Keratinocyte (primary cell): ENCODE results near the gene CNNM4. TPM values are rescaled to one million over a fixed set of nuclear protein-coding genes. Genes with fewer than 3 reads are reported as not detected.

Experiments
- DNase-seq: peaks from one replicate; pipeline ENCODE4 v3.0.0-alpha.2; 2011; ENCODE audit warnings: low read depth, missing footprints, low spot score
- FAIRE-seq: peaks from 2 replicates; lab custom pipeline; 2011; peaks lifted over from hg19 to GRCh38; lab: Jason Lieb, UNC
- H2AFZ ChIP-seq: 2 replicates; pipeline ENCODE4 v1.6.0; 2012; ENCODE audit warnings: low read length, control low read depth, inconsistent platforms; ENCODE audit not compliant: control insufficient read depth
- H3K27ac ChIP-seq: 2 replicates; pipeline ENCODE4 v1.5.1; 2011; ENCODE audit warnings: low read length; ENCODE audit not compliant: control insufficient read depth, insufficient read depth
- H3K27me3 ChIP-seq: 3 replicates; pipeline ENCODE4 v1.6.0; 2011; ENCODE audit warnings: low read length; ENCODE audit not compliant: control insufficient read depth, insufficient read depth; ENCODE audit errors: extremely low read depth
- H3K36me3 ChIP-seq, 2 experiments: 2 replicates in 1 of 2; 3 replicates in 1 of 2; pipeline ENCODE4 v1.5.1; 2011; ENCODE audit warnings: low read length in 2 of 2, mild to moderate bottlenecking in 1 of 2; ENCODE audit not compliant: control insufficient read depth in 2 of 2, insufficient read depth in 2 of 2; ENCODE audit errors: extremely low read depth in 1 of 2
- H3K4me1 ChIP-seq: 3 replicates; pipeline ENCODE4 v1.5.1; 2011; ENCODE audit warnings: low read length; ENCODE audit not compliant: control insufficient read depth, insufficient read depth; ENCODE audit errors: extremely low read depth
- H3K4me2 ChIP-seq: 3 replicates; pipeline ENCODE4 v1.6.0; 2011; ENCODE audit warnings: low read depth, low read length; ENCODE audit not compliant: control insufficient read depth, insufficient read depth; ENCODE audit errors: extremely low read depth
- H3K4me3 ChIP-seq, 3 experiments: fragments of 200-600 bp in 1 of 3; sonication (generic) in 1 of 3; 2 replicates in 2 of 3; 3 replicates in 1 of 3; pipeline ENCODE4 v1.5.1; 2011 to 2016; ENCODE audit warnings: low read length in 3 of 3, mild to moderate bottlenecking in 3 of 3, control low read depth in 2 of 3, inconsistent platforms in 1 of 3, low read depth in 1 of 3, mixed read lengths in 1 of 3, mixed run types in 1 of 3, moderate library complexity in 1 of 3; ENCODE audit not compliant: control insufficient read depth in 2 of 3, insufficient read depth in 2 of 3; ENCODE audit errors: extremely low read depth in 1 of 3
- H3K79me2 ChIP-seq: 2 replicates; pipeline ENCODE4 v1.6.0; 2012; ENCODE audit warnings: low read length; ENCODE audit not compliant: control insufficient read depth, insufficient read depth
- H3K9ac ChIP-seq: 3 replicates; pipeline ENCODE4 v1.6.0; 2011; ENCODE audit warnings: low read length; ENCODE audit not compliant: control insufficient read depth, insufficient read depth; ENCODE audit errors: extremely low read depth
- H3K9me1 ChIP-seq: 3 replicates; pipeline ENCODE4 v1.6.0; 2011; ENCODE audit warnings: low read length; ENCODE audit not compliant: control insufficient read depth, insufficient read depth; ENCODE audit errors: extremely low read depth
- H3K9me3 ChIP-seq: 2 replicates; pipeline ENCODE4 v1.5.1; 2012; ENCODE audit warnings: low read depth, low read length; ENCODE audit not compliant: control insufficient read depth
- H4K20me1 ChIP-seq: 3 replicates; pipeline ENCODE4 v1.6.0; 2011; ENCODE audit warnings: low read length; ENCODE audit not compliant: control insufficient read depth, insufficient read depth; ENCODE audit errors: extremely low read depth
- CTCF ChIP-seq, 3 experiments: IDR thresholded peaks in 1 of 3; conservative IDR thresholded peaks in 1 of 3; optimal IDR thresholded peaks in 1 of 3; 2 replicates in 2 of 3; 3 replicates in 1 of 3; pipeline versions ENCODE3 to v1.5.1; 2011; ENCODE audit warnings: low read length in 3 of 3, mild to moderate bottlenecking in 3 of 3, moderate library complexity in 2 of 3, control low read depth in 1 of 3, inconsistent platforms in 1 of 3; ENCODE audit not compliant: insufficient read depth in 2 of 3; ENCODE audit errors: extremely low read depth in 1 of 3
- EZH2 ChIP-seq: IDR thresholded peaks from one replicate; pipeline ENCODE4 v1.6.1; 2012; ENCODE audit warnings: inconsistent platforms, mild to moderate bottlenecking, low read length, moderate library complexity
- dilution Hi-C: fragments of 300-500 bp; cut with MboI; formaldehyde crosslinking; loops from one replicate; pipeline ENCODE4 v1.7.0; 2020; ENCODE audit warnings: low sequenced_read_pairs; ENCODE audit not compliant: extremely low pct_ligation_motif_present
- polyA plus RNA-seq, 5 experiments: library from polyadenylated mRNA; depleted of rRNA in 3 of 5; stranded (reverse) in 3 of 5; stranded (forward) in 1 of 5; unstranded in 1 of 5; fragments of >200 nt; gene quantifications; 1 replicate in 1 of 5; 2 replicates in 3 of 5; 3 replicates in 1 of 5; pipeline versions ENCODE4 v1.2.1 to v1.2.3, GENCODE V29; 2011 to 2012; ENCODE audit warnings: missing spikeins in 2 of 5, low read depth in 1 of 5, low replicate concordance in 1 of 5

The CNNM4 gene
- polyA plus RNA-seq, 1 donor (not counting 4 experiments of a cell fraction or from before 2014, with no cell fraction given): 4.4 TPM

DNA sequence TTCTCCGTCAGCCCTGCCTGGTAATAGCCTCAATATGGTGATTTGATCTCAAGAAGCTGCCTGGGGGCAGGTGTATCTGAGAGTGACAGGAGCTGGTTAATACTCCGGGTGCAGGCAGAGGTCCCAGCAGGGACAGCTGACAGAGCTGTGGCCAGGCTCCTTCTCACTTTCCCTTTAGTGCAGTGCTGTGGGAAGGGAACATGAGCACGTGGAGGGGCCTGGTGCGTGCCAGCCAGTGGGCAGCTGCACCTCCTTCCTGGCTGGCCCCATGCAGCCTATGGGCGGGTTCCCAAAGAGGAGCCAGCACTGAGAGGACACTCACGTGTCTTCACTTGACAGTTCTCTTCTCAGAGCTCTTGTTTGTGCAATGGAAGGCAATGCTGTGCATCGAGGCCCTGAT lies 9.1 kb downstream of the CNNM4 start:
- Histone ChIP-seq H3K4me2 (no peak overlapping the region), H3K4me1 (peaks cover 34% of the 10 kb centered on the region), H3K27me3 (no peaks in the 10 kb centered on the region), H3K27ac (no peak overlapping the region), H2AFZ (no peak overlapping the region), H3K36me3 (no peaks in the 10 kb centered on the region), H3K9me3 (no peaks in the 10 kb centered on the region), H3K79me2 (no peaks in the 10 kb centered on the region), H3K9ac (no peak overlapping the region), H4K20me1 (no peaks in the 10 kb centered on the region), H3K4me3 (no peak overlapping the region), H3K9me1 (no peaks in the 10 kb centered on the region)
- dilution Hi-C loops: no loop called here
- DNase-seq: no peak
- no peak for TF ChIP-seq EZH2
- no peak for TF ChIP-seq CTCF (optimal IDR thresholded peaks at IDR 0.05 in 1 of 3, IDR thresholded peaks at IDR 0.05 in 1 of 3, conservative IDR thresholded peaks at IDR 0.05 in 1 of 3; ENCODE audit: extremely low read depth in 1 of 3, insufficient read depth in 2 of 3, low read length in 3 of 3)
- peak; percentile 20 for FAIRE-seq

DNA sequence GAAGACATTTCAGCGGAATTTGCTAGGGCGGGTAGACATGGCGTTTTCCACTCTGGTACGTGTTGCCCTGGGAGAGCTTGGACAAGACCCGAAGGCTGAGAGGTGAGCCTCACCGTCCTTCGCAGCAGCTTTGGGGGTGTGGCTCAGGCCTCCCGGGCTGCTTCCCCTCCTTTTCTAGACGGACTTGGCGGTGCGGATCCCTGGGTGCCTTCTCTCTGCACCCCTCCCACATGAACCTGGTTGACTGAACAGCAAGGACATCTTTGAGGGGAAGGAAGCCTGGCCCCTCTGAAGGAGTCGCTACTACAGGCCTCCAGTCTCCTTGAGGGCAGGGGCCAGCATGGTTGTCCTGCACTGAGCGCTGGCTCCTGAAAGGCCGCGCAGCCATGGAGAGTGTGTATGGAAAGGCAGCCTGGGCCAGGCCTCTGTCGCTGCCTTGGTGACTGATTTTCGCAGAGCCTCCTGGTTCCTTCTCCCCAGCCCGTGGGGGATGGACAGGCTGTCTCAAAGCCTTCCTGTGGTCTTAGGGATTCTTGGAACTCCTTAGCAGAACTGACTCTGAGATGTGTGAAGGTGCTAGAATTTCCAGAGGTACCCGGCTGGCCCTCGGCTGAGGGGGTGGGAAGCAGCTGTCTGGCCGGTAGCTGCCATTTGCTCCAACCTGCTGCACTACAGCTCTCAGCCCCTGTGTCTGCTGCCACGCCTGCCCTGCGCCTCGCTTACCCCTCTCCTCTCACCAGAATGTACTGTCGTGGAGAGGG lies 9.9 kb downstream of the CNNM4 start:
- no peak overlapping the region for H3K4me3 ChIP-seq
- H3K9me1 ChIP-seq: no peaks in the 10 kb centered on the region
- H3K27me3 ChIP-seq: no peaks in the 10 kb centered on the region
- H3K4me1 ChIP-seq: peaks cover 34% of the 10 kb centered on the region
- FAIRE-seq (no peak), DNase-seq (no peak)
- no peaks in the 10 kb centered on the region for H3K9me3 ChIP-seq
- TF ChIP-seq EZH2: no peak
- no peak for TF ChIP-seq CTCF (optimal IDR thresholded peaks at IDR 0.05 in 1 of 3, IDR thresholded peaks at IDR 0.05 in 1 of 3, conservative IDR thresholded peaks at IDR 0.05 in 1 of 3; ENCODE audit: extremely low read depth in 1 of 3, insufficient read depth in 2 of 3, low read length in 3 of 3)
- dilution Hi-C loops: no loop called here
- no peak overlapping the region for H2AFZ ChIP-seq
- H3K36me3 ChIP-seq: no peaks in the 10 kb centered on the region
- H3K27ac ChIP-seq: no peak overlapping the region
- no peaks in the 10 kb centered on the region for H4K20me1 ChIP-seq
- H3K9ac ChIP-seq: no peak overlapping the region
- no peaks in the 10 kb centered on the region for H3K79me2 ChIP-seq
- H3K4me2 ChIP-seq: no peak overlapping the region
